Activated naive CD4-positive, alpha-beta T cell treated with Interleukin-2 at 50 U/mL for 16 hours (primary cell): Measurements from ENCODE around the gene KDM1A.
A peak's percentile ranks its signal among the peaks of the same experiment; 100 is the strongest.
"Not testable (repeated sequence)": the region's sequence is repeated elsewhere in the genome, so short reads cannot be mapped to it uniquely, and the experiment has no call there.

Experiments used
- DNase-seq: peaks from one replicate; pipeline ENCODE4 v3.0.0-alpha.2; 2020

The KDM1A gene

DNA sequence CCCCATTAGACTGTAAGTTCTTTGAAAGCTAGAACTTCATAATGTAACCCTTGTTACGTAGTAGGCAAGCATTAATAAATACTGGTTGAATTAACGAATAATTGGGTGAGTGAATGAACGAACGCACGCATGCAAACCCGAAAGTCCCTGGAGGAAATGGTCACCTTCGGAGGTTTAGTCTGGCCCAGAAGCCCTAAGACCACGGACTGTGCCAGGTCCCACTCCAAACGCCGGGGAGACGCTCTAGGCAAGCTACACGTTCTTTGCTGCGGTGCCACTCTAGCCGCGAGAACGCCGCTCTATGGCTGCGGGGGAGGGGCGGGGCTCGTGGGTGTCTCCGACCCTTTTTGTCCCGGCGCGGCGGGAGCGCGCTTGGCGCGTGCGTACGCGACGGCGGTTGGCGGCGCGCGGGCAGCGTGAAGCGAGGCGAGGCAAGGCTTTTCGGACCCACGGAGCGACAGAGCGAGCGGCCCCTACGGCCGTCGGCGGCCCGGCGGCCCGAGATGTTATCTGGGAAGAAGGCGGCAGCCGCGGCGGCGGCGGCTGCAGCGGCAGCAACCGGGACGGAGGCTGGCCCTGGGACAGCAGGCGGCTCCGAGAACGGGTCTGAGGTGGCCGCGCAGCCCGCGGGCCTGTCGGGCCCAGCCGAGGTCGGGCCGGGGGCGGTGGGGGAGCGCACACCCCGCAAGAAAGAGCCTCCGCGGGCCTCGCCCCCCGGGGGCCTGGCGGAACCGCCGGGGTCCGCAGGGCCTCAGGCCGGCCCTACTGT, at the start of gene KDM1A:
Gene KDM1A (plus strand): TSS at position 375 of the 769 bp plus-strand sequence. CDS start 129 bp downstream, at position 504.
- DNase-seq = peak; percentile 95

DNA sequence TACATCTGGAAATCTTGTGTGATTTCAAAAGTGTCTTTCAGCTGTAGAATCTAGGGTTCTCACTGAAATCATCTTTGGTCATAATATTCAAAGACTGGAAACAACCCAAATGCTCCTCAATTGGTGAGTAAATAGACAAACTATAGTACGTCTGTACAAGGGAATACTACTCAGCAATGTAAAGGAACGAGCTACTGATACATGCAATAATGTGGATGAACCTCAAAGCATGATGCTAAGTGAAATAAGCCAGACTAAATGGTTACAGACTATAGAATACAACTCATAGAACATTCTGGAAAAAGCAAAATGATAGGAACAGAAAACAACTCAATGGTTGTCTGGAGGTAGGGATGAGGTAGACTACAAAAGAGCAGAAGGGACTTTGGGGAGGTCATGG, 49.2 kb upstream of the KDM1A start:
- no peak for DNase-seq

DNA sequence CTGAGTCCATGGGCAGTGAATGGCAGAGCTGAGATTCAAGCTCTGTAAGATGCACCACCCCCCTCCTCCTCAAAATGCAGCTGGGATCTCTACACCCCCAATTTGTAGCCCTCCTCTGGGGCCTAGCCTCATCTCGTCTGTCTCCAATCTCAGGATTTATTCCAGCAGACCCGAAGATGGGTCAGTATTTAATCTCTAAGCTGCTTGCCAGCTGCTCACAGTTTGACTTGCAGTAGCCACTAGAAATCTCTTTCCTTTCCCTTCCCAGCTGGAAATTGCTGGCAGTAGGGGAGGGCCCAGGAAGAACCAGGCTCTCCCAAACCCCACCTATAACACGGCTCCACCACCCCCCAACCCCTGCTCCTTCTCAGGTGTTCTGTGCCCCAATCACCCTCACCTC, 48.1 kb upstream of the KDM1A start:
- no peak for DNase-seq

DNA sequence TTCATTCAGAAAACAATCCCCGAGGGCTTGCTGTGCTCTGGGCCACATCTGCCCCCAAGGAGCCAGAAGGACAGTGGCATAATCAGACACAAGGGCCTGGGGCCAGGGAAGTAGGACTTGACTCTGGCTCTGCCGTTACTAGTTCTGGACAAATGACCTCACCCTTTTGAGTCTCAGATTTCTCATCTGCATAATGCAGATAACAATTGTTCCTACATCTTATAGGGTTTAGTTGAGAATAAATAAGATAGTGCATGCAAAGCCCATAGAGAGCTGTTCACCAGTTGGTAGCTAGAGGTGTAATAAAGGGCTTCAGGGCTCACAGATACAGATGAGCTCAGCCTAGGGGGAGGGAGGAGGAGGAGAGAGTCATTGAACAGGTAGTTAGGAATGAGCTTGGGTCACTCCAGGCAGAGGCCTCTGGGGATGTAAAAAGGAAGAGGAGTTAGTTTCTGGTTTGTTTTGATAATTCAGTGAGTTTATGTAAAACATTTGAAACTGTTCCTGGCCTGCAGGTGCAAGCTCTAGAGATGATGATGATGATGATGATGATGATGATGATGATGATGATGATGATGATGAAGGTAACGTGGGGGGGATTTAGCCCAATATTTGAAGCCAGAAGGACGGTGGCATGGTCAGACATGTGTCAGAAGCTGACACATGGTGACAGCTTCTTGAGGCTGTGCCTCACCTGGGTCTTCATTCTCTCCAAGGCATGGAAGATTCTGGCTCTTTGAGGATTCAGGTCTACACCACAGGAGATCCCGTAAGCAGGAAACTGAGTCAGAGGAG, 47.5 kb upstream of the KDM1A start:
- DNase-seq = no peak

DNA sequence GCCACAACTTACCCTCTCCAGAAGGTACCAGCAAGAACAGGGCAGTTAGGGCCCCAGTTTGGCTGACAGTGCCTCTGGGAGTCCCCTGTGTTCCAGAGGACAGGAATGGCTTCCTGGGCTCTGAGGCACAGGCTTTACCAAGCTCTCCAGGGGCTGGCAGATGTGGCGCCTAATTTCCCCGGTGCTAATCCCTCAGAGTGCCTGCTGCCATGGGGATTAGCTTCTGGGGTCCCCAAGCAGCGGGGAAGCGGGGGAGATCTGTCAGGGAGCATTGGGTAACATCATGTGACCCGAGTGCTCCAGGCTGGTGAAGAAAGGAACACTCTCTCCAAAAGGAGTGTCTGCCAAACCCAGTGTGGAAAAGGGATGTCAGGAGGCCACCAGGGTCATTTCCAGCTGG, 46.5 kb upstream of the KDM1A start, which contains the start of gene LACTBL1:
Gene LACTBL1 (minus strand): TSS at position 107 of the 400 bp plus-strand sequence. CDS start 550 bp downstream, outside the sequence.
- DNase-seq = no peak

DNA sequence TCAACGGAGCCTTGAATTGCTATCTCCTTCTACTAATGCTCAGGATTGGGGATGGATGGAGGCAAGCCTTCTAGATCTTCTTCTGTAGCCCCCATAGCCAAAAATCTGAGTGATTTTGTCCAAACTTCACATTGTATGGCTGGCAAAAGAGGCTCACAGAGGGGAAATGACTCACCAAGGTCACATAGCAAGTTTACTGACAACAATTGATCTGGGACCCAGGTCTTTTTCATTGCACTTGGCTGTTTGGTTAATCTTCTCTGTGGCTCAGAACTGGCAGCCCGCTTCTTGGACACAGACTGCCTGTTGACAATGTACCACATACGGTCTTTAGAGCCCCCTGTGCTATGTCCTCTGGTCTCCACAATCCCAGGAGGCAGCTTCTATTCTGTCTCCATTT, 43.6 kb upstream of the KDM1A start:
- DNase-seq = no peak

DNA sequence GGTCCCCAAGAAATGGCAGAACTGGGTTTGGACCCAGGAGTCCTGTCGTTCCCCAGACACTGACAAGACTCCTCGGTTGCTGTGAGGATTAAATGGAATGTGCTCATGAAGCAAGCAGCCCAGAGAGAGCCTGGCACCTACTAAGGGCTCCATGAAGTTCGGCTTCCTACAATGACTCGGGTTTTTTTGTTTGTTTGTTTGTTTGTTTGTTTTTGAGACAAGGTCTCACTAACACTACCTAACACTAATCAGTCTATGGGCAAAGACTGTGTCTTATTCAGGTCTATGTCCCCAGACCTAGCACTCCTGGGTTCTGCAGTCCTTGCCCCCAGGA, 43.2 kb upstream of the KDM1A start:
- DNase-seq = no peak

DNA sequence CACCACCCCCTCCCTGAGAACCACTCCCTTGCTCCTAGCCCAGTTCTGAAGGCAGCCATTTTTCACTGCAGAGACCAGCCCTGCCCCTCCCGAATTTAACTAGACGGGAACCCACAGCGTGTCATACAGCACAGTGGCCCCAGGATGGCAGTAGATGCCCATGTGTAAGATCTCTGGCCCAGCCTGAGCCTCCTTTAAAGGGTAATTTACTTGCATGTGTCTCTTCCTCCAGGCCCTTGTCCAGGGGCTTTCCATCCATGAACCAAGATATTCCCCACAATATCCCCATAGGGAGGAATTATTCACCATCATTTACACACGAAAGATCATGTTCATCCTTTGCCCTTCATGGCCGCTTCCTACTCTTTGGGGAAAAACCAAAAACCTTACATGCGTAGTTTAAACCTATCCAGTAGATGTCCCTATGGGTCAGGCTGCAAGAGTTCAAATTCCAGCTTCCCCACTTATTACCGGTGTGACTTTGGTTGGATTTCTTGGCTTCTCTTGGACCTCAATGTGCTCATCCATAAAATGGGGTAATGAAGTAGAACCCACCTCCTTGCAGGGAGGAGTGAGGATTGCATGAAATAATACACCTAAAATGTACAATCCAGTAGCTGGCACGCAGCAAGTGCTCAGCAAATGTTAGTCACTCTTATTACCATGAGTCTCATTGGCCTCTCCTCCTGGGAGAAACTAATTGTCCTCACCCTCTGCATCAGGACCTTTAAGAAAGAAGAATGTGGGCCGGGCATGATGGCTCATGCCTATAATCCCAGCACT, 42.6 kb upstream of the KDM1A start:
- peak; percentile 49 for DNase-seq

DNA sequence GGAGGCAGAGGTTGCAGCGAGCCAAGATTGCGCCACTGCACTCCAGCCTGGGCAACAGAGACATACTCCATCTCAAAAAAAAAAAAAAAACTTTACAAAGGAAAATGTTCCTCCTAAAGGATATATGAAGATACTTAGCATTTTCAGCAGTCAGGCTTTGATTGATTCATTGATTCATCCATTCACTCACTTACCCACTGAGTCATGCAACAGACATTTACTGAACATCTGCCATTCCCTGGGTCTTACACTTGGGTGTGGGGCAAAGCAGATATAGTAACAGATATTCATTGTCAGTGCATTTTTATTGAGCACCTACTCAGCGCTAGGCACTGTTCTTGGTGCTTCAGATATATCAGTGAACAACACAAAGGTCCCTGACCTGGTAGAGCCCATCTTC, 41.0 kb upstream of the KDM1A start:
- DNase-seq = no peak

DNA sequence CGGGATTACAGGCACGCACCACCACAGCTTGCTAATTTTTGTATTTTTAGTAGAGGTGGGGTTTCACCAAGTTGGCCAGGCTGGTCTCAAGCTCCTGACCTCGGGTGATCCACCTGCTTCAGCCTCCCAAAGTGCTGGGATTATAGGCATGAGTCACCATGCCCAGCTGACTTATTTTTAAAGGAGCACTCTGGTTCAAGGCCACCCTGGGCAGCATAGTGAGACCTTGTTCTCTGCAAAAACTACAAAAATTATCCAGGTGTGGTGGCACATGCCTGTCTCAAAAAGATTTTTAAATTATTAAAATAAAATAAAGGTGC, 38.8 kb upstream of the KDM1A start:
- DNase-seq = not testable (repeated sequence)

DNA sequence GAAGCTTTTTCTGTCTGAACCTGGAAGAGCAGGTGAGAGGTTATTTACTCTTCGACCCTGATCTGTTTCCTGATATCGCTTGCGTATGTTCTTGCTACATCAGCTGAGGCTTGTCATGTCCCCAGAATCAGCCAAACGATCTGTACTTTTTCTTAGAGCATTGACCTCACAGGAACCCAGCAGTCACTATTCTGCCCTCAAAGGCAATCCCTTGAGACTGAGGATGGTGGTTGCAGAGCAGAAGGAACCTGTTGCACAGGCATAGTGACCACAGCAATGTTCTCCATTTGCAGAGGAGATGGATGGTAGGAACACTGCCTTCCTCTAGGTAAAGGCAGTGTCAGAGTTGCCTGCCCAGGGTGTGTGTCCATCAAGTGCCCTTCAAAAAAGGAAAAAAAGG, 35.3 kb upstream of the KDM1A start:
- no peak for DNase-seq

DNA sequence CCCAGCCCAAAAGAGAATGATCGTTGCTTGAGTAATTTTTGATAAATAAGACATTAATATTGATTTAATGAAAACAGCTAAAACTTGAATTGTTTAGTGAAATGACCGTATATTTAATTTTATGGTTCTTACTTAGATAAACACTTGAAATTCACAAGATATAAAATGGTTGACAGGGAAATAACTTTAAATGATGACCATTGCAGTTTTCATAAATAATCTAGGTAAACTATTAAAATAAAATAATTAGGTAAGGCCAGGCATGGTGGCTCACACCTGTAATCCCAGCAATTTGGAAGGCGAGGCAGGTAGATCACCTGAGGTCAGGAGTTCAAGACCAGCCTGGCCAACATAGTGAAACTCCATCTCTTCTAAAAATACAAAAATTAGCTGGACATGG, 26.9 kb upstream of the KDM1A start:
- not testable (repeated sequence) for DNase-seq

DNA sequence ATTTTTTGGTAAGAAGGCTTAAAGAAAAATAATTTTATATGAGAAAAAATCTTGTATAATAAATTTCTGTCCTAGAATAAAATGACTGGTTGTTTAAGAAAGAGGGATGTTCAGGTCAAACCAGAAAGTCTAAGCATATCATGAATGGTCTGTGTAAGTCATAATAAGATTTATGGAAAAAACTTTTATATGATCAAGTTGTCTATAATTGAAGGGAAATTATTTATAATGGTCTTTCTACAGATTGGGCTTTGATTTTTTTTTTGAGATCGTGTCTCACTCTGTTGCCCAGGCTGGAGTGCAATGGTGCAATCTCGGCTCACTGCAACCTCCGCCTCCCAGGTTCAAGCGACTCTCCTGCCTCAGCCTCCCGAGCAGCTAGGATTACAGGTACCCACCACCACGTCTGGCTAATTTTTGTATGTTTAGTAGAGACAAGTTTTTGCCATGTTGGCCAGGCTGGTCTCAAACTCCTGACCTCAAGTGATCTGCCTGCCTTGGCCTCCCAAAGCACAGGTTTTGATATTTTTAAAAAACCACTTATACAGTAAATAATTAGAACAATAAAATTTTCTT, 26.0 kb upstream of the KDM1A start:
- not testable (repeated sequence) for DNase-seq

DNA sequence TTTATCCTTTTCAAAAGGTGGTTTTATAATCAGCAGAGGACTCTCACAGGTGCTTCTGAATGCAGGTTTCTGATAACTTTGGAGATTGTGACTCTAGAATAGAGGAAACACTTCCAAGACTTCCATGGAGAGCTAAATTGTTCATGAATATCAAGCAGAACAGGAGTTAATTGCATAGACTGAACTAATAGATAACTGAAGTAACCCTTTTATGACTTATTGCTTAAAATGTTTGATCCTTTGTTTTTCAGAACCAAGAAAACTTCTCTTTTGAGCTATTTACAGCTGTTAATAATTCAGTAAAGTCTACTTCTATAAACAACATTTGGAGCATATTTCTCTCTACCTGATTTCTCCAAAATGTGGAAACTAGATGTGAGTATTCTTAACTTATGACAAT, 23.5 kb upstream of the KDM1A start:
- no peak for DNase-seq

DNA sequence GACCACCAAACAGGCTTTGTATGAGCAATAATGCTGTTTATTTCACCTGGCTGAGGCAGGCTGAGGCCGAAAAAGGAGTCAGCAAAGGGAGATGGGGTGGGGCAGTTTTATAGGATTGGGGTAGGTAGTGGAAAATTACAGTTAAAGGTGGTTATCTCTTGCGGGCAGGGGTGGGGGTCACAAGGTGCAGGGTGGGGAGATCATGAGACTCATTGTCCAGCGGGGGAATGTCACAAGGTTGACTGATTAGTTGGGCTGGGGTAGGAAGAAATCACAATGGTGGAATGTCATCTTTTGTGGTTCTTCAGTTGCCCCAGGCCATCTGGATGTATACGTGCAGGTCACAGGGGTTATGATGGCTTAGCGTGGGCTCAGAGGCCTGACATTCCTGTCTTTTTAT, 21.7 kb upstream of the KDM1A start:
- not testable (repeated sequence) for DNase-seq

DNA sequence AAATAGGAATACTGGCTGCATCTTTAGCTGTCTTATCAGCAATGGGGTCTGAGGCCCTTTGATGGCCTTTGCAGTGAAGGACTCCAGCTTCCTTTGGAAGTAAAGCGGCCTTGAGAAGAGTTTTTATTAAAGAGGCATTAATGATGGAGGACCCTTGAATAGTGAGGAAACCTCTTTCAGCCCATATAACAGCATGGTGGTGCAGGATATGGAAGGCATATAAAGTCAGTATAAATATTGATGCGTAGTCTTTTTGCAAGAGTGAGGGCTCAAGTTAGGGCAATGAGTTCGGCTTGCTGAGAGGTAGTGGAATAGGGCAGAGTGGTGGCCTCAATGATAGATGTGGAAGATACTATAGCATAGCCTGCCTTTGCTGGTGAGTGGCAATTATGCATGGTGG, 19.1 kb upstream of the KDM1A start:
- not testable (repeated sequence) for DNase-seq

DNA sequence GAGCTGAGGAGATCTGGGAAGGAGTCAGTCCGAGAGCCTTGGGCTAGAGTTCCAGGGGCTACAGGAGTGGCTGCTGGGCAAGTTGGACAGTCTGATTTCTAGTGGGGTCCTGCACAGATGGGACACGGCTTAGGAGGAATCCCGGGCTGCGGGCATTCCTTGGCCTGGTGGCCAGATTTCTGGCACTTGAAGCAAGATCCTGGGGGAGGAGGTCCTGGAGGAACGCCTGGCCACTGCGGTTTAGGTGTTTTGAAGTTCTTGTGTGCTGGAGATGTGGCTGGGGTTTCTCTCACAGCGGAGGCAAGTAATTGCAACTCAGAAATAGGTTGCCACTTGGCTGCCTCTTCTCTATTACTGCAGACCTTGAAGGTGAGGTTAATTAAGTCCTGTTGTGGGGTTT, 17.1 kb upstream of the KDM1A start:
- not testable (repeated sequence) for DNase-seq

DNA sequence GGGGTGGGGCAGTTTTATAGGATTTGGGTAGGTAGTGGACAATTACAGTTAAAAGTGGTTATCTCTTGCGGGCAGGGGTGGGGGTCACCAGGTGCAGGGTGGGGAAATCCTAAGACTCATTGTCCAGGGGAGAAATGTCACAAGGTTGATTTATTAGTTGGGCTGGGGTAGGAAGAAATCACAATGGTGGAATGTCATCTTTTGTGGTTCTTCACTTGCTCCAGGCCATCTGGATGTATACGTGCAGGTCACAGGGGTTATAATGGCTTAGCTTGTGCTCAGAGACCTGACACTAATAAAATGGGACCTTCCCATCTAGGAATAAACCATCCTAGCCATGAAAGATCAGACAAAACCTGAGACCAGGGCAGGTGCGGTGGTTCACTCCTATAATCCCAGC, 15.2 kb upstream of the KDM1A start:
- DNase-seq = no peak

DNA sequence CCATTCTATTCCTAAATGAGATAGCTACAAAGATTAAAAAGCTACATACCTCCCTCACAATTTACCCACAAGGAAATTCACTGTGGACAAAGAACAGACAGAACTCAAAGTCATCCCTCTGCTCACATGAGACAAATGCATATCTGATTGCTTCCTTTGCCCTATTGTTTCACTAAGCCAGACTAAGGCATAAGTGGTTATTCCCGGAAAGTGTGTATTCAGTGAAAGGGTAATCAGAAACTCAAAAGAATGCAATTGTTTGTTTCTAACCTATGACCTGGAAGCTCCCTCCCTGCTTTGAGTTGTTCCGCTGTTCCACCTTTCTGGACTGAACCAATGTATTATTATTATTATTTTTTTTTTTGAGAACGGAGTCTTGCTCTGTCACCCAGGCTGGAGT, 14.5 kb upstream of the KDM1A start:
- not testable (repeated sequence) for DNase-seq

DNA sequence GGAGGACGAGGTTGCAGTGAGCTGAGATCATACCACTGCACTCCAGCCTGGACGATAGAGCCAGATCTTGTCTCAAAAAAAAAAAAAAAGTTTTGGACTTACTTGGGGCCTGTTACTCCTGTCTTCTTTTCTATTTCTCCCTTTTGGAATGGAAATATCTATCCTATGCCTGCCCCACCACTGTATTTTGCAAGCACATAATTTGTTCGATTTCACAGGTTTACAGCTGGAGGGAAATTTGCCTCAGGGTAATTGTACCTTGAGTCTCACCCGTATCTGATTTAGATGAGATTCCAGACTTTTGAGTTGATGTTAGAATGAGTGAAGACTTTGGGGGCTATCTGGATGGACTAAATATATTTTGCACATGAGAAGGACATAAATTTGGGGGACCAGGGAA, 12.2 kb upstream of the KDM1A start:
- DNase-seq = no peak

DNA sequence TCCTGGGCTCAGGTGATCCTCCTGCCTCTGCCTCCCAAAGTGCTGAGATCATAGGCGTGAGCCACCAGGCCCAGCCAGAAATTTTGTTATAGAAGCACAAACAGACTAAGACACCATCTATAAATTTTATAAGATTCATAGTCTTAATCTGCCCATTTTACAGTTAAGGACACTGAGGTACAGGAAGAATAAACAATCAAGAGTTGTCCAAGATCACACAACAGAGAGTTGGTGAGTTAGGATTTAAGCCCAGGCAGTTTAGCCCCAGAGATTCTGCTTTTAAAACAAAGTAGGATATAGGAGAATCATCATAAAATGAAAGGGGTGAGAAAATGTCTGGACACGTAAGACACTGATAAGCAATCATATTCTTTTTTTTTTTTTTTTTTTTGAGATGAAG, 10.4 kb upstream of the KDM1A start:
- DNase-seq = no peak

DNA sequence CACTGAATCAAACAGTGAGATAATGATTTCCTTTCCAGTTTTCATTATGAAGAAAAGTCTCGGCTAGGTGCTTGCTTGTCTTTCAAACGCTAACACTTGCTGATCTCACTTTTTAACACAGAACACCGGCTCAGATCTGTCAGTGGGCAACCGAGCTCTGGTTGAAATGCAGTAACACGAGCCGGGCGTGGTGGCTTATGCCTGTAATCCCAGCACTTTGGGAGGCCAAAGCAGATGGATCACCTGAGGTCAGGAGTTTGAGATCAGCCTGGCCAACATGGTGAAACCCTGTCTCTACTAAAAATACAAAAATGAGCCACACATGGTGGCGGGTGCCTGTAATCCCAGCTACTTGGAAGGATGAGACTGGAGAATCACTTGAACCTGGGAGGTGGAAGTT, 9.2 kb upstream of the KDM1A start:
- DNase-seq = not testable (repeated sequence)

DNA sequence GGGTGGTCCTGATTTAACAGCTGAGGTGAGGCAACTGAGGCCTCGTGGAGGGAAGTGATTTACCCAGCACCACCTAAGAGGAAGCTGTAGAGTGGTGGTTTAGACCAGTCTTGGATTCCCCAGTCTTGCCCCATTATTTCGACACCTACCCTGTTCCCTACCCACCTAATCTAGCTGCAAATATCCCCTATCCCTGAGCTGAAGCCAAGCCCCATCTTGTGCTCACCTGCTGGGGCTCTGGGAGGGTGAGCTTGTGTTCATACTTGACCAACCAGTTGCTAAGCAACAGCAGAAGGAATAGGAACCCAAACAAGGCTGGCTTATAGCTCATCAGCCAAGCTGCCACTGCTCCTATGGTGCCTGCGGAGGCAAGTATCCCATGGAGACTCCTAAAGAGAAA, 5.6 kb upstream of the KDM1A start:
- DNase-seq = no peak
